Glomerular endothelial cell (primary cell): ENCODE results near the gene AUTS2. TPM values are rescaled to one million over a fixed set of nuclear protein-coding genes. Genes with fewer than 3 reads are reported as not detected.

Source experiments
- DNase-seq: peaks from one replicate; pipeline ENCODE4 v3.0.0-alpha.2; 2011; ENCODE audit warnings: low read depth, low spot score; ENCODE audit errors: extremely low read depth
- total RNA-seq: library from RNA; depleted of rRNA; stranded (reverse); fragments of >200 nt; gene quantifications from 2 replicates; pipeline ENCODE4 v1.2.3, GENCODE V29; 2015

AUTS2 gene
- total RNA-seq, 1 donor from 2014 or later, result 24.8 TPM

DNA sequence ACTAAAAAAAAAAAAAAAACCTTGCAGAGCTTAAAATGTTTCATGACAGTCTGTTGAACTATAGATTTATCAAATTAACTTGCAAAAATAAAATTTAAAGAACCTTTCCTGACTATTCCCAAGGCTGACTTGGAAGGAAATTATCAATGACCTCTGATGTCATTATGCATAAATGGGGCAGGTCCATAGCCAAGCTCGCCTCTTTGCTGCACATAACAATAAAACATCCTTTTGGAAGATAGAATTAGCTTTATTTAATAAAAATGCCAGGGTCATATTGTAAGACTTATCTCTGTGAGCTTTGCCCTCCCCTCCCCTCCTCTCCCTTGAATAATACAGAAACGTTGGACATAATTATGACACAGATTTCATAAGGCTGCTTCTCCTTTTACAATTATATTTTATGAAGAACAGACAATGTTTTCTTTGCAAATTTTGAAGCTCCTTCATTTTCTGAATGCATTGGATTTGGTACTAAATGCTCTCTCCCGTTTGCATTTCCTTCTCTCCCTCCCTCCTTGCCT, 444.8 kb downstream of the AUTS2 start:
- DNase-seq, result no peak

DNA sequence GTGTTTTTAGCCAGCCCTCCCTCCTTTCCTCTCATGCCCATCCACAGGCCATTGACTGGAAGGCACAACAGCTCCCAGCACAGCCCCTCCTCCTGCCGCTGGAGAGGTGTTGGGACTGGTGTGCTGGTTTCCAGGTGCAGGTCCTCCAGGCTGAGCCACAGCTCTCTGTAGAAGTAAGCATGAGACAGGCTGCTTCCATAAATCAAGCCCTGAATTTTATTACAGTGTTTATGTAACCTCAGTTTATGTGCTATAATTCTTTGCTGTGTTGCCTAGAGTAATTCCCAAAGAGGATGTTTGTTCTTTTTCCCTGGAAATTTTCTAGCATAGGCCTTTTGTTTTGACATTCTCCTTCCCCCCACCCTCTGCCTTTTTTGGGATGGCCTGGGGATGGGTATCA, 445.8 kb downstream of the AUTS2 start:
- no peak for DNase-seq

DNA sequence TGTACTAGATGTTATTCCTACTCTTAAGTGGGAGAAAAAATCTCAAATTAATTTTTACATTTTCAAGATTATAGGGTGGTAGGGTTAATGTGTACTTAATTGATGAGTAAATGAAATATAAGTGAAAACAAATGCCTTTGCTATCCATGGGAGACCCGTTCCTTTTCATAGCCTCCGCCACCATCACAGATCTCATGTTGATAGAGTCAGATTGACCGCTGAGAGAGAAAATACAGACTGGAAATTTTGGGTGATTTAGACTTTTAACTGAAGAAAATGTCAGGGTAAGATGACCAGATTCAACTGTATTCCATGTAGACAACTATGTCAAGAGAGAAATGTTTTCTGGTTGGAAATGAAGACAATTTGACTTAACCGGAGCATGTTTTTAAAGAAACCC, 446.2 kb downstream of the AUTS2 start:
- no peak for DNase-seq

DNA sequence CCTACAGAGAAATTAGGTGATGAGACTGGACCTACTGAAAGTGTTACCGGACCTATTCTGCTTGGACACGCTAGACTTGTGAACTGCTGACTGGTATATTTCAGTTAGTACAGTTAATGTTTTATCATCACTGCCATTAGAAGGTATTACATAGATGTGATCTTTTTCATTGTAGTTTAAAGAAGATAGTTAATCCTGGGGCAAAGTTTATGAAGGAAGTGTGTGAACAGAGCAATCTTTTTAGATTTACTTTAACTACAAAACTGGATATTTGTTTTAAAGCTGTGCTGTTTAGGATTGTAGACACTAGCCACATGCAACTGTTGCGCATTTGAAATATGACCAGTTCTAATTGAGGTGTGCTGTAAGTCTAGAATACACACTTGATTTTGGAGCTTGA, 446.7 kb downstream of the AUTS2 start:
- DNase-seq, result no peak

DNA sequence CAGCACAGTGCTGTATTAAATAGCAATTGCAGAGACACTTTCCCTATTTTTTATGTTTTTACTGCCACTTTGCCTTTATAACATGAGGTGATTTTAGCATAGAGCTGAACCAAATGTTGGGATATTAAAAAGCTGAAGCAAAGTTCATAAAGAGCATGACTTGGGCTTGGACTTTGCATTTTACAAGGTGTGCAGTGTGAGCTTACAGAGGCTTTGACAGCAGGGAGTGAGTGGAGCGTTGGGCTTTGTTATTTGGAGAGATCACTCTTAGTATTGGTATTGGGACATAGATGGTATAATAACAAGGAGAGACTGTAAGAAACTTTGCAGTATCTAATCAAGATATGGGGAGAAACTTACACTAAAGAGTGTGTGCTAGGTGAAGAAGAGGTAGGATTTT, 449.1 kb downstream of the AUTS2 start:
- no peak for DNase-seq

DNA sequence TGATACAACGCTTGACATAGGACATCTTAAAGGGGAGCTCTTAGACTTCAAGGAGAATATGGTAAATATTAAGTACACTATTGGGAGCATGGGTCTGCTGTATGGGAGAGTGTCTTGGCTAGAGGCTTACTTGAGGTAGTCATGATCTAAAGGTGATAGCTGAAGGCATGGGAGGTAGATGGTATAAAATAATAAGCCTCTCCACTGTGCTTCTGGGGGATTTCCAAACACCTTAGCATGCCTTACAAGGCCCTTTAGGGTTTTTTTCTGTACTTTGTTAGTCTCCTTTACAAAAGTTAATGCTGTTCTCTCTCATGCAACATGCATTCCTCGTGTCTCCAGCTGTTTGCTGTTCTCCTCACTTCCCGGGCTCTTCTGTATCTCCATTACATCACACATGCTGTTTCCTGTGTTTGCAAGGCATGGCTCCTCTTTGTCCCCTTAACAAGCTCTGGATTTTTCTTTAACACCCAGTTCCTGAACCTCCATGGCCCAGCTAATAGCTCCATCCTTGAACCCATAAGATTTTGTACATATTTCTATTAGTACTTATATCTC, 449.7 kb downstream of the AUTS2 start:
- DNase-seq, result no peak

DNA sequence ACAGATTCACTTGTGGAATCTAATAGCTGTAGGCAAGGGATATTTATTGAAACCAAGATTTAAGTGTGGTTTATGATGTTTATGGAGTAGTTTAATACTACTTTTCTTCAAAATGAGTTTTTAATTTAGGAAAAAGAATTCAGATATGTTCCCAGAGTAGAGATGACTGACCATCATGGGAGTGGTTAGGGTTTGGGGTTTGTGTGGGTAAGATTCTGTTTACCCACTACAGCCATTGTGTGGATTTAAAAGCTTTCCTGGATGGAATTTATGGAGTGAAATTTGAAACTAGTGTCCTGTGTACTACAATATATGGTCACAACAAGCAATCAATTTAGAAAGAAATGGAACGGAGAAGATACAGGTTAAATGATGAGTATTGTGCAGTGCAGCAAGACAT, 453.5 kb downstream of the AUTS2 start:
- DNase-seq, result no peak

DNA sequence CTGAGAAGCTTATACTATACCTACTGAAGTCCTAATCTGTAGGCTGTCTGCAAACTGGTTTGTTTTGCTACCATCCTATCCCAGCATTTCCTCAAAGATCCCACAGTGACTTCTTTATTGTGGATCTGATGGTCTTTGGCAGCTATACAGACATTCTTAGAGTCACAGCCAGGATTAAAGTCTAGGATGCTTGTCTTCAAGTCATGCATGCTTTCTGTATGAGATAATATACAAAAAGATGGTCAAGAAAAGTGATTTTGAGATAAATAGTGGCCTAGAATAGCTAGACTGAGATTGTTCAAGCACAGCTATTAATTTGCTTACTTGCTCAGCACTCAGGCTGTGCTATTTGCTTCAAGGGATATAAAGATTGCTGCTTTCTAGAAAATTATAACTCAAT, 454.4 kb downstream of the AUTS2 start:
- no peak for DNase-seq

DNA sequence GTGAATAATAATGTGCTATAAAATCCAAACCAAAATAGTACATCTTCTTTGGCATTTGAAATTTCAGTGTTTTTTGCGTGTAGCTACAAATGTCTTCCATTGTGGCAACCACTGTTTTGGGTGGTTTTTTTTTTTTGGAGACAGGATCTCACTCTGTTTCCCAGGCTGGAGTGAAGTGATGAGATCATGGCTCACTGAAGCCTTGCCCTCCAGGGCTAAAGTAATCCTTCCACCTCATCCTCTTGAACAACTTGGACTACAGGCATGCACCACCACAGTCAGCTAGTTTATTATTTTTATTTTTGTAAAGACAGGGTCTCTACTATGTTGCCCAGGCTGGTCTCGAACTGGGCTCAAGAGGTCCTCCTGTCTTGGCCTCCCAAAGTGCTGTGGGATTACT, 455.1 kb downstream of the AUTS2 start:
- DNase-seq, result no peak

DNA sequence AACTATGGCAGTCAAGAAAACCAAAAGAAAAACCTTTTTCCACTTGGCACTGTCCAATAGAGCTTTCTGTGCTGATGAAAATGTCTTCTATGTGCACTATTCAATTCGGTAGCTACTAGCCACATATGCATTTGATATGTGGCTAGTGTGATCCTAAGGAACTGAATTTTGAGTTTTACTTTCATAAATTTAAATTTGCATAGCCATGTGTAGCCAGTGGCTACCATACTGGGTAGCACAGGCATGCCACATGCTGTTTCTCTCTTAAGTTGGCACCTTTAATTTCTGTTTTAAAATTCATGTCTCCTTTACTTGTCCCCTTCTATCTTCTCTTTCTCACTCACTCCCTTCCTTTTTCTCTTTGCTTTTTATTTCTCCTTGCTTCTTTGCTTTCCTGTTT, 455.7 kb downstream of the AUTS2 start:
- no peak for DNase-seq

DNA sequence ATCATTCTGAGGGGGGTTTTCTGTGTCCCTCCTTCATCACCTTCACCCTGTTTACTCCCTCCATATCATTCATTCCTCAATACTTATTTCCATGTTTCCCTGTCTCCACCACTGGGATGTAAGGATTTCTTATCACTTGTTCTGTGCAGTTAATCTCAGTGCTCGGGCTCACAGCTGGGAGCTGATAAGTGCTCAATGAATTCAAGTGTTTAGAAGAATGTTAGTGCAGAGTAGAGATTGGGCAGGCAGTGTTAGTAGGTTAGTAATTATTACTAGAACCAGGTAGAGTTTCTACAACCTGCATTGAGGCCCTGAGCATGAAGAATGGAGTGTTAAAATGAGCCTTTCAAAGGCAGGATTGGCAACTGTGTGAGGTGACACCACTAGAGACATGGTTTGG, 458.1 kb downstream of the AUTS2 start:
- DNase-seq, result no peak

DNA sequence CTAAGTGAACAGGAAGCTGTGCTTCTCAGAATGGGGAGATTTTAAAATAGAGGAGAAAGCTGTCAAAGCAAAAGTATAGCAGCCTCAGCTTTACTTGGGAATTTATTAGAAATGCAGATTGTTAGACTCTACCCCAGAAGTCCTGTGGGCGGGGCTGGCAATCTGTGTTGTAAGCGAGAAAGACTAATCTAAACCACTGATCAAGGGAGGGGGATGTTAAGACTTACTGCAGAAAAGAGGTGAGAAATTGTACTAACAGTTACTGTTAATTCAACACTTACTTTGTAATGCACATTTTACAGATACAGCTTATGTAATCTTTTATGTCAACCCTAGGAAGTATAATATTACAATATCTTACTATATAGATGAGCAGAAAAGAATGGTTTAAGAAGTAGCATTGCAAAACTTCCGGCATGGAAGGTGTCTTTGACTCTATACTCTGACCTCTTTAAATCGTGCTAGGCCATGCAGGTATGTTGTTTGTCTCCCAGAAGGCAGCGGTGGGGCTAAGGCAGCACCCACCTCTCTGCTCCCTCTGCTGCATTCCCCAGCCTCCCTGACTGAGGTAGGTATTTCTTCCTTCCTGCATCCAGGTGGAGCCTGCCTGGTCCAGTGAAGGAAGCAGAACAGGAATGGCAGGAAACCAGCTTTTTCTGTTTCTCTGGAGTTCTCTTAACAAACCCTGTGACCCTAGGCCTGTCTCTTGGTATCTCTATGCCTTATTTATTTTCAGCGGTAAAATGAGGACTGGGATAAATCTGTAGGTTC, 462.2 kb downstream of the AUTS2 start:
- no peak for DNase-seq

DNA sequence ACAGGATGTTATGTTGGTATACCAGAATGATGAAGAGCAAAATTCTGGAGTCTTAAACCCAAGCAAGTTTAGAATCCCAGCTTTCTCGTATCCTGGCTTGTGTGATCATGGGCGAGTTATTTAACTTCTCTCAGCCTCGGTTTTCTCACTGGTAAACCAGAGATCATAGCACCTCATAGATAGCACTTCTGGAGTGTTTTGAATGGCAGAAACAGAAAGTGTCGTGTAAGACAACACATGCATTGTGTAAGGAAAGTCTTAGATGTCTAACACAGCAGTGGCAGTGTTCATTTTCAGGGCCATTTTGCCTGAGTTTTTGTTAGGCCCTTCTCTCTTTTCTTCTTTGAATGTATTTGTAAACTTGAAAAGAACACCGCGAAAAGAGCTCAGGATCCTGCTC, 465.1 kb downstream of the AUTS2 start:
- DNase-seq, result no peak

DNA sequence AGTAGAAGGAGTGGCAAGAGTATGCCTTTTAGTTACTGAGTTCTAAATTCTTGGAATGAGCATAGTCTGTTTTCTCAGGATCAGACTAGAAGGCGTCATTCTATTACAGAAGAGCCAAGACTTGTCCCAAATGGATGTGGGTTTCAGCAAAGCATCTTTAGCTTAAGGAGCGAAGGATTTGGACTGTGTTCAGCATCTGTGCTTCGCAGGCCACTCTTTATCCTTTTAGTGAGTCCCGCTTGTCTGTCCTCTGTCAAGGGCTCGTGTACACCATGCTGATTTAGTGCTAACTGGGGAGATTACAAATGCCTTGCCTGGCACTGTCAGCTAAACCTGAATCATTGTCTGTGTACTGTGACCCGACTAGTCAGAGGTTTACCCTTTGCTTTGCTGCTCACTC, 465.7 kb downstream of the AUTS2 start:
- no peak for DNase-seq

DNA sequence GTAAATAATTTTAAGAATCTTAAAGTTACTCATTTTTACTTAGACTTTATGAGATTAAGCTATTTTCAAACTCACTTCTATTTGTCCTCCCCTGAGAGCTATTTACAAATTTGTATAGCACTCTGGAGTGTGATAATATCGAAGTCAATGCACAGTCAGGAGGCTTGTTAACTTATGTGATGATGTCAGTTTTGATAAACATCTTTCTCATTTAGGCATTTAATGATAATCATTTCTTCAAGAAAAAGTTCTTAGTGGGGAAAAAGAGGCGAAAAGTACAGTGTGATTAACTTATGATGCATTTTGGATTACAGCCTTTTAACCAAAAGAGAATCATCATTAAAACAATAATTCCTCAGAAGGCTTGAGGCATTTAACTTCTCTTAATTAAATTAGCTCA, 468.6 kb downstream of the AUTS2 start:
- no peak for DNase-seq

DNA sequence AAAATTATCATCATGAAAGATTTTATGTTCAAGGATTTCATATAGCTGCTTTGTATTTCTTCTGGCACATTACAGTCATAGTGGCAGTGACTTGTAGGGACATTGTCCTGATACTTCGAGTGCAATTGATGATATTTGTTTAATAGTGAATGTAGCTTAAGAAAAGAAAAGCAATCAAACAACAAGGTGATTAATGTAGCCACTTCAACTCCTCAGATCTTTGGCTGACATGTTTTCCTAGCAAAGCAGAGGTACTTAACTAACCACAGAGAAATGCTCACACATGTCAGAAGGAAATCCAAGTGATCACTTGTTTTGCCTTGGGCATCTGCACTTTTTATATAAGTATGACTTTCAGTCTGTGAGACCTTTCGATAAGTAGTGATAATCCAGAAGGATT, 470.3 kb downstream of the AUTS2 start:
- DNase-seq, result no peak

DNA sequence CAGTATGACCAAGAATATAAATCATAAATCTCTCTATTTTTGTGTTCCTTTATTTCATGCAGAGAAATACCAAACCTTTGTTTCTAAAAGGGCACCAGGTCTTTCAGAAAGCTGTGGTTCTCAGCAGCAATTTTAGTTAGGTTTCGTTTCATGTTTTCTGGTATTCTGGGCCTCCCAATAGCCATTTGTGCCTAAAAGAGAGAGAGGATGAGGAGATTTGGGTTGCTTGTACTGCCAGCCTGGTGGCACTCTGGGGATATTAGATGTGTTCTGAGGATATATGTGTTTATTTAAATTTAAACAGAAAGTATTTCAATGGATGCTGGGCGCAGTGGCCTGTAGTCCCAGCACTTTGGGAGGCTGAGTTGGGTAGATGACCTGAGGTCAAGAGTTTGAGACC, 471.7 kb downstream of the AUTS2 start:
- DNase-seq, result no peak

DNA sequence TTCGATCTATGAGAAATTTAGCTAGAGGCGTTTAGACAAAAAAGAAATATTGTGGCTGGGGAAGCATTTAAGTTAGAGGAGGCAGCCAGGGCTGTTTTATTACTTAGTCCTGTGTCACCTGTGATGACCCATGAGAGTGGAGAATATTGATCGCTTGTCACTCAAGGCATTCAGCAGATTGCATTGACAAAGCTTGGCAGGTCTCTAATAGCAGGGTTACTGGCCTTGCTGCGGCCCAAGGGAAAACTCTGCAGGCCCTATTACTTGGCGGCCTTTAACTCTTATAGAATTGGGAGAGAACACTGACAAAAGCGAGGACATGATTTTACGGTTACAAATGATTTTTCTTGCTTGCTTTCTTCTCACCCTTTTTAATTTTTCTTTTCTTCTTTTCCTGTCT, 473.5 kb downstream of the AUTS2 start:
- no peak for DNase-seq

DNA sequence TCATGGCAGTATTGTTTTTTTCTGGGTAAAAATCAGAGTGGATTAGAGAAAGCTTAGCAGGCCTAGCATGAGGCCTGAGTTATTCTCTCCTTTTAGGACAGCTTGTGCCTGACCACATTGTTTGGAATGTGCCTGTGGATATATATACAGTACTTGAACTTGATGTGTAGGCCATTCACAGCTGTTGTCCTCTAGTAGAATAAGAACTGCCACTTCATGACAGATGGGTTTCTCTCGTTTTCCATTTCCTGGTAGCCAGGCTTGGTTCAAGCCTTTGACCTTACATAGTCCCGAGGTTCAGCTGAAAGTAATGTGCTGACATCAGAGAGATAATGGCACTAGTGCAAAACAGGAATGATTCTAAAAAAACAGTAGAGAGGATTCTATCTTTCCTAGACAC, 473.9 kb downstream of the AUTS2 start:
- no peak for DNase-seq

DNA sequence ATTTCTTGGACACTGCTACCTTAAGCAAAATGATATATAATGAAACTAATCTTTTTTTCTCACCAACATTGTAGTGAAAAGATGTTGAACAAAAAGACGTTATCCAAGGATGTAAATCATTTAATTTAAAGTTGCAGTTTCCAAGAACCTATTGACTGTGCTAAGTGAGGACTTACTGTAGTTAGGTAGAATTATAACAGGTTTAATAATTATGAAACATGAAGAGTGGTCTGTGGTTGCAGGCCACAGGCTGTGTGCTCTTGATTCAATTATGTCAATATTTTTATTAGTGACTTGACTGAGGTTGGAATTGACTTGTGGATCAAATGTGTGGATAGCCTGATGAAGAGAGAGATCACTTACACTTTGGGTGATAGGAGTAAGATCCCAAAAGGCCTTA, 478.1 kb downstream of the AUTS2 start:
- DNase-seq, result no peak

DNA sequence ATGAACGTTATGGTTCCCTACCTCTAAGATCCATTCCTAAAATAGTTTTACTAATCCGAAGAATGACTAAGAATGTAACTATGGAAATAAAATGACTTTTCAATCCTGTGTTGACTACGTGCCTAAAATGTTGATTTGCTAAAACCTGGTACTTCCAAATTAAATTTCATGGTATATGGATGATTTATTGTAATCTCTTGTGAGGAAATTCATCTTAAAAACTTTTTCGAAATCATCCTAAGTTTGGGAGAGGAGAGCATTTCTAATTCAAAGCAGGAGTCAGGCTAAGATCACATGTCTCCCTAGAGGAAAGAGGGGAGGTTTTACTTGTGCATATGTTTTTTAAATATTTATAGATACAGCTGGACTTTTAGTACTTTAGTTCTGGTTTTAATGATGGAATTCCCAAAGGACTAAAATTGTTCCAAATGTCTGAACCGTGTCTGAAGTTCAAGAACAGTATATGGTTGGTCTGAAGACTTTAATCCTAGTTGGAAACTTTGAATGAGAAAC, 483.9 kb downstream of the AUTS2 start:
- no peak for DNase-seq

DNA sequence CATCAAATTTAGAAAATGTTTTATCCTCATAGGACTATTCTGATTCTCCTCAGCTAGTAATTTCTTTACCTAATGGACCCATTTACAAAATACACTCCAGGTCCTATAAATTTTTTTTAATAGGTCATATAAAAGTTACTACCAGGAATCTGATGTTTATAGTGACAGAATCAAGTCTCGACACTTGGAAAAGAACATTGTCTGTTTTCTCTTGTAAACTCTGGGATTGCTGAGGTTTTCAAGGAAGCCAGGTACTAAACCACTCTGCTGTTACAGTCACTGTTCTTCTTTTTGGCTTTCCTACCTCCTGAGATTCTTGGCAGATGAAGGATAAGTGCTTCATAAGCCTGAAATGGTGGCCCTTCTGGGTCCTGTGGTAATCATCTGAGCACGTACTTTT, 493.1 kb downstream of the AUTS2 start:
- no peak for DNase-seq
